NT2/D1 (cell line): ENCODE measurements around the gene KDR.

Experiments used
- DNase-seq: peaks from one replicate; pipeline ENCODE4 v3.0.0-alpha.2; 2011; ENCODE audit warnings: low read depth, low spot score
- H3K27me3 ChIP-seq: 2 replicates; pipeline ENCODE4 v1.6.0; 2011; ENCODE audit warnings: mild to moderate bottlenecking; ENCODE audit not compliant: insufficient read length, insufficient read depth
- H3K36me3 ChIP-seq: 2 replicates; pipeline ENCODE4 v1.6.1; 2011; ENCODE audit warnings: mild to moderate bottlenecking, low read length, mixed read lengths; ENCODE audit not compliant: insufficient read depth, insufficient read length
- H3K4me1 ChIP-seq: 2 replicates; pipeline ENCODE4 v1.5.1; 2011; ENCODE audit not compliant: insufficient read depth, insufficient read length
- H3K4me3 ChIP-seq: 2 replicates; pipeline ENCODE4 v1.5.1; 2011; ENCODE audit warnings: low read depth; ENCODE audit not compliant: insufficient read length
- H3K9ac ChIP-seq: 2 replicates; pipeline ENCODE4 v1.6.0; 2011; ENCODE audit warnings: low read depth; ENCODE audit not compliant: insufficient read length
- H3K9me3 ChIP-seq: 2 replicates; pipeline ENCODE4 v1.5.1; 2011; ENCODE audit warnings: mild to moderate bottlenecking, low read length; ENCODE audit not compliant: insufficient read depth
- SUZ12 ChIP-seq: IDR thresholded peaks from 2 replicates; pipeline ENCODE4 v1.6.1; 2011; ENCODE audit not compliant: insufficient read length, insufficient read depth; ENCODE audit errors: extremely low read depth
- YY1 ChIP-seq: IDR thresholded peaks from 2 replicates; pipeline ENCODE4 v1.6.1; 2011; ENCODE audit not compliant: insufficient read length, insufficient read depth
- ZNF274 ChIP-seq: IDR thresholded peaks from 2 replicates; pipeline ENCODE4 v1.6.1; 2011; ENCODE audit warnings: mild to moderate bottlenecking, low read depth, low read length

The KDR gene

GRCh38 chr4:55122235-55122634 lies 3.2 kb downstream of the KDR start:
- TF ChIP-seq SUZ12 (no peak), ZNF274 (no peak), YY1 (no peak)
- Histone ChIP-seq H3K4me1 (peaks cover 2% of the 10 kb centered on the region), H3K4me3 (no peak overlapping the region), H3K9me3 (no peaks in the 10 kb centered on the region), H3K9ac (no peak overlapping the region), H3K36me3 (no peaks in the 10 kb centered on the region), H3K27me3 (peaks cover 38% of the 10 kb centered on the region)
- DNase-seq = no peak

- Histone ChIP-seq H3K9ac (no peak overlapping the region), H3K4me3 (no peak overlapping the region), H3K27me3 (peaks cover 29% of the 10 kb centered on the region), H3K36me3 (no peaks in the 10 kb centered on the region), H3K4me1 (peaks cover 2% of the 10 kb centered on the region), H3K9me3 (no peaks in the 10 kb centered on the region)
- DNase-seq = no peak
- TF ChIP-seq SUZ12 (no peak), ZNF274 (no peak), YY1 (no peak)
Observed at GRCh38 chr4:55121246-55121645, 4.1 kb downstream of the KDR start.

DNA sequence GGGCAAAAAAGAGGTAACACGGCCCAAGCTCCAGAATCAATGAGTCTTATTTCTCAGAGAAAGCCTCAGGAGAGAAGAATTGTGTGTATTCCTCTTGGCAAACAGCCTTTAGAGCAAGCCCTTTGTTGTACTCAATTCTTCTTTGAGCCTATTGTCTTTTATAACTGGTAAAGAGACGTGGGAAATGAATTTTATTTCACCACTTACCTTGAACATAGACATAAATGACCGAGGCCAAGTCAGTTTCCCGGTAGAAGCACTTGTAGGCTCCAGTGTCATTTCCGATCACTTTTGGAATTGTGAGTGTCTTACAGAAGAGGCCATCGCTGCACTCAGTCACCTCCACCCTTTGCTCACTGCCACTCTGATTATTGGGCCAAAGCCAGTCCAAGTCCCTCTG lies 7.0 kb downstream of the KDR start:
- Histone ChIP-seq H3K4me1 (no peaks in the 10 kb centered on the region), H3K27me3 (peaks cover 3% of the 10 kb centered on the region), H3K4me3 (no peak overlapping the region), H3K9me3 (no peaks in the 10 kb centered on the region), H3K9ac (no peak overlapping the region), H3K36me3 (no peaks in the 10 kb centered on the region)
- DNase-seq = no peak
- TF ChIP-seq YY1 = no peak
- TF ChIP-seq ZNF274 = no peak
- no peak for TF ChIP-seq SUZ12

- H3K9me3 ChIP-seq = no peaks in the 10 kb centered on the region
- H3K27me3 ChIP-seq = no peaks in the 10 kb centered on the region
- no peak for DNase-seq
- no peaks in the 10 kb centered on the region for H3K4me1 ChIP-seq
- TF ChIP-seq SUZ12 = no peak
- TF ChIP-seq YY1 = no peak
- TF ChIP-seq ZNF274 = no peak
- no peak overlapping the region for H3K4me3 ChIP-seq
- H3K36me3 ChIP-seq = no peaks in the 10 kb centered on the region
- H3K9ac ChIP-seq = no peak overlapping the region
Observed at GRCh38 chr4:55117511-55117910, 7.9 kb downstream of the KDR start.

DNA sequence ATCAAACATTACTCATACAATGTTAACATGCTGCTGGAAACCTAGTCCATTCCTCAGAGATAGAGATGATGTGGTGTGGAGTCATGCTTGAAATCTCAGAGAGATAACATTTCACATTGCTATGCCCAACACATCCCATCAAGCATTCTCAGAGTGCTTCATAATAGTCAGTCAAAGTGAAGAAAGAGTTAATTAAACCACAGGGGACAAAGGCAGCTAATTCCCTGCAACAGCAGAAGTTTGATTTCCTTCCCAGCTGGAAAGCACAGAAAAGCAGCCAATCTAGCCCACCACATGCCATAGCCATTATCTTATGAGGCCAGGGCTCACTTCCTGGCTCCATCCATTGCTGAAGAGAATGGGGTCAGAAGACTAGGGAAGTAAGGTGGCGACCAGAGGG lies 8.9 kb downstream of the KDR start:
- H3K9ac ChIP-seq = no peak overlapping the region
- H3K9me3 ChIP-seq = no peaks in the 10 kb centered on the region
- no peak for TF ChIP-seq SUZ12
- TF ChIP-seq ZNF274 = no peak
- TF ChIP-seq YY1 = no peak
- no peak overlapping the region for H3K4me3 ChIP-seq
- H3K36me3 ChIP-seq = no peaks in the 10 kb centered on the region
- DNase-seq = no peak
- H3K27me3 ChIP-seq = no peaks in the 10 kb centered on the region
- H3K4me1 ChIP-seq = no peaks in the 10 kb centered on the region

GRCh38 chr4:55111601-55112000 lies 13.8 kb downstream of the KDR start:
- H3K4me3 ChIP-seq = no peak overlapping the region

GRCh38 chr4:55110131-55110530 lies 15.3 kb downstream of the KDR start:
- Histone ChIP-seq H3K4me1 (no peaks in the 10 kb centered on the region), H3K27me3 (no peaks in the 10 kb centered on the region), H3K36me3 (peaks cover 5% of the 10 kb centered on the region), H3K4me3 (no peak overlapping the region), H3K9me3 (no peaks in the 10 kb centered on the region), H3K9ac (no peak overlapping the region)
- TF ChIP-seq ZNF274 (no peak), SUZ12 (no peak), YY1 (no peak)
- DNase-seq = no peak

More at GRCh38 chr4:55111601-55112000, 13.8 kb downstream of the KDR start:
- H3K36me3 ChIP-seq = peaks cover 5% of the 10 kb centered on the region
- H3K9me3 ChIP-seq = no peaks in the 10 kb centered on the region
- H3K27me3 ChIP-seq = no peaks in the 10 kb centered on the region
- TF ChIP-seq SUZ12 (no peak), YY1 (no peak), ZNF274 (no peak)
- DNase-seq = no peak
- H3K9ac ChIP-seq = no peak overlapping the region
- no peaks in the 10 kb centered on the region for H3K4me1 ChIP-seq

GRCh38 chr4:55107054-55107453 lies 18.3 kb downstream of the KDR start:
- no peak overlapping the region for H3K4me3 ChIP-seq
- no peak for DNase-seq
- peaks cover 5% of the 10 kb centered on the region for H3K36me3 ChIP-seq
- TF ChIP-seq YY1 (no peak), ZNF274 (no peak), SUZ12 (no peak)
- no peak overlapping the region for H3K9ac ChIP-seq
- no peaks in the 10 kb centered on the region for H3K9me3 ChIP-seq
- no peaks in the 10 kb centered on the region for H3K27me3 ChIP-seq
- no peaks in the 10 kb centered on the region for H3K4me1 ChIP-seq
